ENCODE data around the gene PLIN5. TPM values are rescaled to one million over a fixed set of nuclear protein-coding genes. Genes with fewer than 3 reads are reported as not detected.

PLIN5 gene
- polyA plus RNA-seq, 2 donors: 2.7 to 4.9 TPM

DNA sequence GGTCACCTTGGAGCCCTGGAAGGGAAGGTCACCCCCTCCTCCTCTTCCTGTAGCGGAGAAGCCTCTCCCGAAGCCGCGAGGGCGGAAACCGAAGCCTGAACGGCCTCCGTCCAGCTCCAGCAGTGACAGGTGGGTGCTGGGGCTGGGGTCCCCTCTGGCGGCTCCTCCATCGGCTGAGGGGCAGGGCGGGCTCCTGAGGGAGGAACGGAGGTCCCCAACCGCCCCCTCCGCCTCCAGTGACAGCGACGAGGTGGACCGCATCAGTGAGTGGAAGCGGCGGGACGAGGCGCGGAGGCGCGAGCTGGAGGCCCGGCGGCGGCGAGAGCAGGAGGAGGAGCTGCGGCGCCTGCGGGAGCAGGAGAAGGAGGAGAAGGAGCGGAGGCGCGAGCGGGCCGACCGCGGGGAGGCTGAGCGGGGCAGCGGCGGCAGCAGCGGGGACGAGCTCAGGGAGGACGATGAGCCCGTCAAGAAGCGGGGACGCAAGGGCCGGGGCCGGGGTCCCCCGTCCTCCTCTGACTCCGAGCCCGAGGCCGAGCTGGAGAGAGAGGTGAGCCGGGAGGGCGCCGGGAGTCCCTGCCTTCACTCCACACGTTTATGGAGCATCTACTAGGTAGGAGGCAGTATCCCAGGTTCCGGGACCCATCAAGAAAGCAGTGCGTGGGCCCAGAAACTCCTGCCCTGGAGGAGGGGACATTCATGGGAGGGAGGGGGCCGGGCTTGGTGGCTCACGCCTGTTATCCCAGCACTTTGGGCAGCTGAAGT is 40.9 kb downstream of the PLIN5 start:
- WGBS, 2 donors: 96% methylated on average over 53 to 61 of the region's 61 CpGs
- no peak overlapping the region for H3K27ac ChIP-seq (ENCODE audit: low read depth in 2 of 2, low read length in 1 of 2)
- H3K27me3 ChIP-seq (ENCODE audit: control insufficient read depth in 1 of 2, insufficient read depth in 2 of 2, low read length in 2 of 2): no peaks in the 10 kb centered on the region
- H3K4me1 ChIP-seq (ENCODE audit: control insufficient read depth in 2 of 2, insufficient read depth in 2 of 2, low read length in 1 of 2): no peaks in the 10 kb centered on the region
- H3K36me3 ChIP-seq (ENCODE audit: control insufficient read depth in 2 of 2, insufficient read depth in 2 of 2, low read length in 1 of 2): peaks cover 14 to 73% of the 10 kb centered on the region in 2 donors
- no peaks in the 10 kb centered on the region for H3K9me3 ChIP-seq (ENCODE audit: control insufficient read depth in 2 of 2, insufficient read depth in 1 of 2, low read depth in 1 of 2, low read length in 1 of 2)
- H3K4me3 ChIP-seq (ENCODE audit: low read depth in 1 of 2, low read length in 2 of 2): no peak overlapping the region

DNA sequence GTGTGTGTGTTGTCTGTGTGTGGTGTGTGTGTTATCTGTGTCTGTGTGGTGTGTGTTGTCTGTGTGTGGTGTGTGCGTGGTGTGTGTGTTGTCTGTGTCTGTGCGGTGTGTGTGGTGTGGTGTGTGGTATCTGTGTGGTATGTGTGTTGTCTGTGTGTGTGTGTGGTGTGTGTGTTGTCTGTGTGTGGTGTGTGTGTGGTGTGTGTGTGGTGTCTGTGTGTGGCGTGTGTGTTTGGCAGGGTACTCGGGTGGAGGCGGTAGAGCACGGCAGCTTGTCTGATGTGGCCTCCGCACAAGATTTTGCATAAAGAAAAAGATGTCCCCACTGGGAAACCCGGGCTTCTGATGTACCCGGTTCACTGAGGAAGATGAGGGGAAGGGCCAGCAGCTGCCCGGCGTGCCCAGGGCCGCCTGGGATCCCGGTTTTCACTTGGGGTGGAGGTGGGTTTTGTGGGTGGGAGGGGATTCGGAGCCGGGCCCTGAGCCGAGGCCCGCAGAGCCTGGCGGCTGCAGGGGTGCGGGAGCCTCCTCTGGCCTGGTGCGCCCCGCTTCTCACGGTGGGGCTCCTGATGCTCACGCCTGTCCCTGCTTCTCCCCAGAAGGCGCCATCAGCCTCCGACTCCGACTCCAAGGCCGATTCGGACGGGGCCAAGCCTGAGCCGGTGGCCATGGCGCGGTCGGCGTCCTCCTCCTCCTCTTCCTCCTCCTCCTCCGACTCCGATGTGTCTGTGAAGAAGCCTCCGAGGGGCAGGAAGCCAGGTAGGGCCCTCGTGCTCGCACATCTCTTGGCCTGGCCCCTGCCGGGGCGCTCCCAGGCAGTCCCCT is 41.7 kb downstream of the PLIN5 start:
- peaks cover 14 to 72% of the 10 kb centered on the region in 2 donors for H3K36me3 ChIP-seq (ENCODE audit: control insufficient read depth in 2 of 2, insufficient read depth in 2 of 2, low read length in 1 of 2)
- no peak overlapping the region for H3K4me3 ChIP-seq (ENCODE audit: low read depth in 1 of 2, low read length in 2 of 2)
- no peaks in the 10 kb centered on the region for H3K27me3 ChIP-seq (ENCODE audit: control insufficient read depth in 1 of 2, insufficient read depth in 2 of 2, low read length in 2 of 2)
- H3K4me1 ChIP-seq (ENCODE audit: control insufficient read depth in 2 of 2, insufficient read depth in 2 of 2, low read length in 1 of 2): no peaks in the 10 kb centered on the region
- 95% methylated on average over 27 to 41 of the region's 41 CpGs for WGBS, 2 donors
- H3K9me3 ChIP-seq (ENCODE audit: control insufficient read depth in 2 of 2, insufficient read depth in 1 of 2, low read depth in 1 of 2, low read length in 1 of 2): peaks cover 0 to 2% of the 10 kb centered on the region in 2 donors
- no peak overlapping the region for H3K27ac ChIP-seq (ENCODE audit: low read depth in 2 of 2, low read length in 1 of 2)

DNA sequence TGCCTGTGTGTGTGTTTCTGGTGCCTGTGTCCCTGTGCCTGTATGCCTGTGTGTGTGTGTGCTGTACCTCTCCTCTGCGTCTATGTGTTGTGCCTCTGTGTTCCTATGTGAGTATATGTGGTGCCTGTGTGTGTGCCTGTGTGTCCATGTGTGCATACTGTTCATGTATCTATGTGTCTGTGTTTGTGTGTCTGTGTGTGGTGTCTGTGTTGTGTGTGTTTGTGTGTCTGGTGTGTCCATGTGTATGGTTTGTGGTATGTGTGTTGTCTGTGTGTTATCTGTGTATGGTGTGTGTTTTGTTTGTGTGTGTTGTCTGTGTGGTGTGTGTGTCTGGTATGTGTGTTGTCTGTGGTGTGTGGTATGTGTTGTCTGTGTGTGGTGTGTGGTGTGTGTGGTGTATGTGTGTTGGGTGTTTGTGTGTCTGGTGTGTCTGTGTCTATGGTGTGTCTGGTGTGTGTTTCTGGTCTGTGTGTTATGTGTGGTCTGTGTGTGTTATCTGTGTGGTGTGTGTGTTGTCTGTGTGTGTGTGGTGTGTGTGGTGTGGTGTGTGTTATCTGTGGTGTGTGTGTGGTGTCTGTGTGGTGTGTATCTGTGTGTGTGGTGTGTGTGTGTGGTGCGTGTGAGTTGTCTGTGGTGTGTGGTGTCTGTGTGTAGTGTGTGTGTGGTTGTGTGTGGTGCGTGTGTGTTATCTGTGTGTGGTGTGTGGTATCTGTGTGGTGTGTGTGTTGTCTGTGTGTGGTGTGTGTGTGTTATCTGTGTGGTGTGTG is 42.5 kb downstream of the PLIN5 start:
- Histone ChIP-seq H3K36me3 (ENCODE audit: control insufficient read depth in 2 of 2, insufficient read depth in 2 of 2, low read length in 1 of 2) (peaks cover 14 to 68% of the 10 kb centered on the region in 2 donors), H3K4me1 (ENCODE audit: control insufficient read depth in 2 of 2, insufficient read depth in 2 of 2, low read length in 1 of 2) (no peaks in the 10 kb centered on the region), H3K27ac (ENCODE audit: low read depth in 2 of 2, low read length in 1 of 2) (no peak overlapping the region), H3K27me3 (ENCODE audit: control insufficient read depth in 1 of 2, insufficient read depth in 2 of 2, low read length in 2 of 2) (no peaks in the 10 kb centered on the region), H3K4me3 (ENCODE audit: low read depth in 1 of 2, low read length in 2 of 2) (no peak overlapping the region), H3K9me3 (ENCODE audit: control insufficient read depth in 2 of 2, insufficient read depth in 1 of 2, low read depth in 1 of 2, low read length in 1 of 2) (peaks cover 0 to 2% of the 10 kb centered on the region in 2 donors)
- 96% methylated on average over 3 of the region's 3 CpGs for WGBS, 2 donors

DNA sequence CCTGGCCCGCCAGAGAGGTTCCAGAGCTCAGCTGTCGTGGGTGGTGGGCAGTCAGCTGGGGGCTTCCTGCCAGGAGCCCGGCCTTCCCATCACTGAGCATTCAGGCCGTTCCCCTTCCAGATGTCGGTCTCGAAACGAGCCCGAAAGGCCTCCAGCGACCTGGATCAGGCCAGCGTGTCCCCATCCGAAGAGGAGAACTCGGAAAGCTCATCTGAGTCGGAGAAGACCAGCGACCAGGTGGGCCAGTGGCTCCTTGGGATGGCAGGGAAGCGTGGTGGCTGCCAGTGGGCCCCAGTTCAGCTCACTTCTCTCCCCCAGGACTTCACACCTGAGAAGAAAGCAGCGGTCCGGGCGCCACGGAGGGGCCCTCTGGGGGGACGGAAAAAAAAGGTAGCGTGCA is 43.6 kb downstream of the PLIN5 start:
- 96 to 97% methylated on average over 21 of the region's 21 CpGs for WGBS, 2 donors
- H3K27me3 ChIP-seq (ENCODE audit: control insufficient read depth in 1 of 2, insufficient read depth in 2 of 2, low read length in 2 of 2): no peaks in the 10 kb centered on the region
- no peak overlapping the region for H3K27ac ChIP-seq (ENCODE audit: low read depth in 2 of 2, low read length in 1 of 2)
- peaks cover 0 to 2% of the 10 kb centered on the region in 2 donors for H3K9me3 ChIP-seq (ENCODE audit: control insufficient read depth in 2 of 2, insufficient read depth in 1 of 2, low read depth in 1 of 2, low read length in 1 of 2)
- H3K4me1 ChIP-seq (ENCODE audit: control insufficient read depth in 2 of 2, insufficient read depth in 2 of 2, low read length in 1 of 2): no peaks in the 10 kb centered on the region
- no peak overlapping the region for H3K4me3 ChIP-seq (ENCODE audit: low read depth in 1 of 2, low read length in 2 of 2)
- H3K36me3 ChIP-seq (ENCODE audit: control insufficient read depth in 2 of 2, insufficient read depth in 2 of 2, low read length in 1 of 2): peaks cover 14 to 65% of the 10 kb centered on the region in 2 donors

DNA sequence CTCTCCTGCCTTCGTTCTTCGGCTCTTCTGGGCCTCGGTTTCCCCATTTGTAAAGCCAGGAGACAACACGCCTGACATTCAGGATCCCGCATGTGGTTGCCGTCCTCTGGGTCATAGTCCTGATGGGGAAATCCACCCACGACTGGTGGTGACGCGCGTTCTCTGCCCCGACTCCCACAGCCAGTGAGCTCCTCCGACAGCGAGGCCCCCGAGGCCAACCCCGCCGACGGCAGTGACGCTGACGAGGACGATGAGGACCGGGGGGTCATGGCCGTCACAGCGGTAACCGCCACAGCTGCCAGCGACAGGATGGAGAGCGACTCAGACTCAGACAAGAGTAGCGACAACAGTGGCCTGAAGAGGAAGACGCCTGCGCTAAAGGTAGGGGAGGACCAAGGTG is 46.5 kb downstream of the PLIN5 start:
- H3K9me3 ChIP-seq (ENCODE audit: control insufficient read depth in 2 of 2, insufficient read depth in 1 of 2, low read depth in 1 of 2, low read length in 1 of 2): peaks cover 0 to 2% of the 10 kb centered on the region in 2 donors
- peaks cover 3 to 45% of the 10 kb centered on the region in 2 donors for H3K36me3 ChIP-seq (ENCODE audit: control insufficient read depth in 2 of 2, insufficient read depth in 2 of 2, low read length in 1 of 2)
- no peak overlapping the region for H3K4me3 ChIP-seq (ENCODE audit: low read depth in 1 of 2, low read length in 2 of 2)
- WGBS, 2 donors: 93 to 94% methylated on average over 29 of the region's 29 CpGs
- H3K27ac ChIP-seq (ENCODE audit: low read depth in 2 of 2, low read length in 1 of 2): no peak overlapping the region
- no peaks in the 10 kb centered on the region for H3K27me3 ChIP-seq (ENCODE audit: control insufficient read depth in 1 of 2, insufficient read depth in 2 of 2, low read length in 2 of 2)
- no peaks in the 10 kb centered on the region for H3K4me1 ChIP-seq (ENCODE audit: control insufficient read depth in 2 of 2, insufficient read depth in 2 of 2, low read length in 1 of 2)

DNA sequence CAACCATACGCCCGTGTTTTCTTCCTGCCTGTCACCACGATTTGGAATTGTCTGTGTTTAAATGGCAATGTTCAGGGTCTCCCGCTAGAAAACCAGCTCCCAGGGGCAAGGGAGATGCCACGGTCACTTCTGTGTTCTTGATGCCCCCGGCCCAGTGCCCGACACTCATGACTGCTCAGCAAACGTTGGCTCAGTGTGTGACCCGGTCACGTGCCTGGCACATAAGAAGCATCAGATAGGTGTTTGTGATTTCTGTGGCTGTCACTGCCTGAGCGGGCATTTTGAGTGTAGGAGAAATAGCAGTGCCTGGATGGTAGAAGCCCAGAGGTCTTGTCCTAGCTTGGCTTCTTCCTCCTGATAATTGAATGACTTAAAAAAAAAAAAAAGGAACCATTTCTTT is 47.5 kb downstream of the PLIN5 start:
- Histone ChIP-seq H3K27ac (ENCODE audit: low read depth in 2 of 2, low read length in 1 of 2) (no peak overlapping the region), H3K27me3 (ENCODE audit: control insufficient read depth in 1 of 2, insufficient read depth in 2 of 2, low read length in 2 of 2) (no peaks in the 10 kb centered on the region), H3K4me1 (ENCODE audit: control insufficient read depth in 2 of 2, insufficient read depth in 2 of 2, low read length in 1 of 2) (no peaks in the 10 kb centered on the region), H3K36me3 (ENCODE audit: control insufficient read depth in 2 of 2, insufficient read depth in 2 of 2, low read length in 1 of 2) (peaks cover 3 to 41% of the 10 kb centered on the region in 2 donors), H3K4me3 (ENCODE audit: low read depth in 1 of 2, low read length in 2 of 2) (no peak overlapping the region), H3K9me3 (ENCODE audit: control insufficient read depth in 2 of 2, insufficient read depth in 1 of 2, low read depth in 1 of 2, low read length in 1 of 2) (peaks cover 0 to 2% of the 10 kb centered on the region in 2 donors)
- WGBS, 2 donors: 88 to 92% methylated on average over 11 of the region's 11 CpGs

DNA sequence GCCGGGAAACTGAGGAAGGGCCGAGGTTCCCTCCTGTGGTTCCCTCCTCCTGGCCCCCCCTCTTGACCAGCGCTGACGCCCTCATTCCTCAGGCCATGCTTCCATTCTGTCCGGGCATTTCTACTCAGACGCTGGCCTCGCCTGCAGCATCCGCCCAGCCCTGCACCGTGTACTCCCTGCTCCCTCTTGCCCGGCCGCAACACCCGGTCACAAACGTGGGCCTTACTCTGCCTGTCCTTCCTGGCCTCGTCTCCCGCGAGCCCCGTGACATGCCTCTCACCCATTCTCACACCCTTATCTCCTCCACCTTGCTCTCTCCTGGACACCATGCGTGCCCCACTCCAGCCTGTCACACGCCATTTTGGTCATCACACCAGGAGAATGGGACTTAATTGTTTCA is 51.6 kb downstream of the PLIN5 start:
- no peak overlapping the region for H3K27ac ChIP-seq (ENCODE audit: low read depth in 2 of 2, low read length in 1 of 2)
- H3K9me3 ChIP-seq (ENCODE audit: control insufficient read depth in 2 of 2, insufficient read depth in 1 of 2, low read depth in 1 of 2, low read length in 1 of 2): peaks cover 0 to under 1% of the 10 kb centered on the region in 2 donors
- H3K4me1 ChIP-seq (ENCODE audit: control insufficient read depth in 2 of 2, insufficient read depth in 2 of 2, low read length in 1 of 2): no peaks in the 10 kb centered on the region
- no peaks in the 10 kb centered on the region for H3K27me3 ChIP-seq (ENCODE audit: control insufficient read depth in 1 of 2, insufficient read depth in 2 of 2, low read length in 2 of 2)
- H3K36me3 ChIP-seq (ENCODE audit: control insufficient read depth in 2 of 2, insufficient read depth in 2 of 2, low read length in 1 of 2): peaks cover 0 to 13% of the 10 kb centered on the region in 2 donors
- H3K4me3 ChIP-seq (ENCODE audit: low read depth in 1 of 2, low read length in 2 of 2): no peak overlapping the region
- 90 to 94% methylated on average over 19 of the region's 19 CpGs for WGBS, 2 donors

DNA sequence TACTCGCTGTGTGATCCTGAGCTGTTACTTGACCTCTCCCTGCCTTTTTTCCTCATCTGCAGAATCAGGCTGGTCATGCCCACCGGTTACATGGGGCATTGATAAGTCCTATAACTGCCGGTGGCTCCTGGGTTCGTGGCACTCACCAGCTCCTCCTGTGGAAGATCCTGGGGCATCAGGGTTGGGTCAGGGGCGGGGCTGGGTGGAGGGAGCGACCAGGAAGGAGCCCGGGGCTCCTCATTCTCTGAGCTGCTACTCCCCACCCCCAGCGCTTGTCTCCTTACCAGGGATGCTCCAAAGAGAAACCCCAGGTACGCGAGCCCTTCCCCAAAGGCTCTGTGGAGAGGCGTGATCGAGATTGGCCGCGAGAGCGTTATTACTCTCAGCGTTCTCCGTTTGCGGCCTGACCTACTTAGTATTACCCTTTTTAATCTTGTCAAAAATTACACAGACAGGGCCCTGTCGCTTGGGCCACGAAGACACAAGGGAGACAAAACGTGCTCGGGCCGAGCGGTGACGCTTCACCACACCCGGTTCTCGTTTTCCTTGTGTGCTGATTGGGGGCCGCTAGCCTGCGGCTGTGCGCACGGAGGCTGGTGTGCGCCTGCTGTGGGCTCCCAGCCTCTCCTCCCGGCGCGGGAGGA is 52.2 kb downstream of the PLIN5 start:
- Histone ChIP-seq H3K9me3 (ENCODE audit: control insufficient read depth in 2 of 2, insufficient read depth in 1 of 2, low read depth in 1 of 2, low read length in 1 of 2) (no peaks in the 10 kb centered on the region), H3K36me3 (ENCODE audit: control insufficient read depth in 2 of 2, insufficient read depth in 2 of 2, low read length in 1 of 2) (peaks cover 0 to 13% of the 10 kb centered on the region in 2 donors), H3K4me3 (ENCODE audit: low read depth in 1 of 2, low read length in 2 of 2) (no peak overlapping the region), H3K27me3 (ENCODE audit: control insufficient read depth in 1 of 2, insufficient read depth in 2 of 2, low read length in 2 of 2) (no peaks in the 10 kb centered on the region), H3K27ac (ENCODE audit: low read depth in 2 of 2, low read length in 1 of 2) (no peak overlapping the region), H3K4me1 (ENCODE audit: control insufficient read depth in 2 of 2, insufficient read depth in 2 of 2, low read length in 1 of 2) (no peaks in the 10 kb centered on the region)
- WGBS, 2 donors: 92 to 93% methylated on average over 35 of the region's 35 CpGs
